Fibroblast of lung (primary cell): ENCODE data around the gene PACRG.

Experiments
- EZH2 ChIP-seq: IDR thresholded peaks from 2 replicates; pipeline ENCODE4 v1.5.1; 2012; ENCODE audit warnings: low read length, control low read depth, mild to moderate bottlenecking; ENCODE audit errors: missing control alignments
- TF ChIP-seq, protein P1 (sequence below), 2 donors: IDR thresholded peaks in 1 of 2; conservative IDR thresholded peaks in 1 of 2; 1 replicate in 1 of 2; 2 replicates in 1 of 2; pipeline ENCODE4 v1.5.1; 2011 to 2012; ENCODE audit warnings: low read length in 2 of 2, control low read depth in 1 of 2, inconsistent platforms in 1 of 2, low read depth in 1 of 2, mild to moderate bottlenecking in 1 of 2

- TF ChIP-seq, protein P1, sequence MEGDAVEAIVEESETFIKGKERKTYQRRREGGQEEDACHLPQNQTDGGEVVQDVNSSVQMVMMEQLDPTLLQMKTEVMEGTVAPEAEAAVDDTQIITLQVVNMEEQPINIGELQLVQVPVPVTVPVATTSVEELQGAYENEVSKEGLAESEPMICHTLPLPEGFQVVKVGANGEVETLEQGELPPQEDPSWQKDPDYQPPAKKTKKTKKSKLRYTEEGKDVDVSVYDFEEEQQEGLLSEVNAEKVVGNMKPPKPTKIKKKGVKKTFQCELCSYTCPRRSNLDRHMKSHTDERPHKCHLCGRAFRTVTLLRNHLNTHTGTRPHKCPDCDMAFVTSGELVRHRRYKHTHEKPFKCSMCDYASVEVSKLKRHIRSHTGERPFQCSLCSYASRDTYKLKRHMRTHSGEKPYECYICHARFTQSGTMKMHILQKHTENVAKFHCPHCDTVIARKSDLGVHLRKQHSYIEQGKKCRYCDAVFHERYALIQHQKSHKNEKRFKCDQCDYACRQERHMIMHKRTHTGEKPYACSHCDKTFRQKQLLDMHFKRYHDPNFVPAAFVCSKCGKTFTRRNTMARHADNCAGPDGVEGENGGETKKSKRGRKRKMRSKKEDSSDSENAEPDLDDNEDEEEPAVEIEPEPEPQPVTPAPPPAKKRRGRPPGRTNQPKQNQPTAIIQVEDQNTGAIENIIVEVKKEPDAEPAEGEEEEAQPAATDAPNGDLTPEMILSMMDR (conservative IDR thresholded peaks at IDR 0.05 in 1 of 2, IDR thresholded peaks at IDR 0.05 in 1 of 2; ENCODE audit: low read depth in 1 of 2, low read length in 2 of 2), result no peak
- TF ChIP-seq EZH2, result no peak
Observed at GRCh38 chr6:163228041-163228440, 500.3 kb downstream of the PACRG start.
